NOMO-1 treated with DMSO at 0.1 percent for 48 hours (cell line): ENCODE data around the gene WDR87.
"Not testable (repeated sequence)": the region's sequence is repeated elsewhere in the genome, so short reads cannot be mapped to it uniquely, and the experiment has no call there.

Experiments
- DNase-seq: peaks from one replicate; lab custom pipeline; 2025; ENCODE audit not compliant: unreplicated experiment; lab: John Stamatoyannopoulos, UW

Gene WDR87

DNA sequence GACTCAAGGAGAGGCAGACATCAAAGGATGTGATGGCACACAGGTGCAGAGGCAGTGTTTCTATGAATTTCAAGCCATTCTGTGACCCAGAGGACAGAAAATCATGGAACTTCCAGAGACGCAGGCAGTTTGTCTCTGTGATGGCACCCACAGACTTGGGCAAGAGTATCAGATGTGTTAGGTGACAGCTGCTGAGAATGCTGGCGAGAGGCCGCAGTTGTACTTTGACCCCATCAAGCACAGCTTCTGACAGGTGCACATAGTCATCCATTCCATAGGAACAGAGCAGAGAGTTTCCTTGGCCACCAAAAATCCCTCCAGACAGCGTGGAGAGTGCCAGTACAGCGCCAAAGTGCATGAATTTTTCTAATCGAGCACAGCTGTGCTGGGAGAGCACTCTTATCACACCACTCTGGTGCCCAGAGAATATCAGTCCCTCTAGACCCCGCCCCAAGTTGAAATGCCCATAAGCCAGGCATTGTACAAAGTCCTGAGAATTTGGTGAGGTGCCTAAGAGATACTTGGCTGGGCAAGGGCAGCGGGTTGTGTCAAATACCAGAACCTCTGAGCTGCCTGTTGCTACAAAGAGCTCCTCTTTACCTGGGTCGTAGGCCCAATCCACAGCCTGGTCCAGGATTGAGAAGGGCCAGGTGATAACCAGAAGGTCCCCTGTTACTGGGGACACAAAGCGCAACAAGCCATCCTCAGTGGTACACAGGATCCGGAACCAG is 12.4 kb downstream of the WDR87 start:
- no peak for DNase-seq

DNA sequence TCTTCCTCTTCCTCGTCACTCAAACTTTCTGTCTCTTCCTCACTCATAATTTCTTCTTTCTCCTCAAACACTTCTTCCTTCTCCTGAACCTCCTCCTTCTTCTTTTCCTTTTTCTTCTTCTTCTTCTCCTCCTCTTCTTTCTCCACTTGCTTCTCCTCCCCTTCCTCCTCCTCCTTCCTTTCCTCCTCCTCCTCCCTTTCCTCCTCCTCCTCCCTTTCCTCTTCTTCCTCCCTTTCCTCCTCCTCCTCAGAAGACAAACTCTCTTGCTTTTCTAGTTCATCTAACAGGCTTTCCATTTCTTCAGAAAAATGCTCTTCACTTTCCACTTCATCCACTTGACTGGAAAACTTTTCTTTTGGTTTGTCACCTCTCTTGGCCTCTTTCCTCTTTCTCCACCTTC is 19.8 kb downstream of the WDR87 start:
- DNase-seq = no peak

DNA sequence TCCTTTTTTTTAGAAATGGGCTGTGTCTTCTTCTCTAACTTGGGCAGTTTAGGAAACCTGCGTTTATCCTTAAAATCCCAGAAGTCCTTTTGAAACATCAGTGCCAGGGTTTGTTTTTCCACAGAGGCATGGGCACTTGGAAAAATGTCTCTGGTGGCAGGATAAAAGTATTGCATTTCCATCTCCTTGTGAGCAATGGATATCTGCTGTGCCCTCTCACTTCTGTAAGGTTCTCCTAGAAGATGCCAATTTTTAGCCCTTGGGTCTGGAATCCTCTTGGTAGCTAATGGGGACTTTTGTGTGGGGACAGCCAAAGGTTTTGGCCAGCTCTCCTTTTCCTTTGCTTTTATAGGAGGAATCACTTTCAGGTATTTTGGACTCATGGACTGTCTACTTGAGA is 21.0 kb downstream of the WDR87 start:
- DNase-seq = no peak

DNA sequence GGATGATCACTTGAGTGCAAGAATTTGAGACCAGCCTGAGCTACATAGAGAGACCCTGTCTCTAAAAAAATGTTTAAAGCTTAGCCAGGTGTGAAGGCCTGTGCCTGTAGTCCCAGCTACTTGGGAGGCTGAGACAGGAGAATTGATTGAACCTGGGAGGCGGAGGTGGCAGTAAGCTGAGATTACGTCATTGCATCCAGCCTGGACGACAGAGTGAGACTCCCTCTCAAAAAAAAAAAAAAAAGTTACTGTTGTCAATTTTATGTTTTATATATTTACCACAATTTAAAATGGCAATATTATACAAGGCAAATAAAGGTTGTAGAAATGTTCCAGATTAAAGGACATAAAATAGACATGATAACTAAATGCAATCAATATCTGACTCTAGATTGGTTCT is 29.2 kb downstream of the WDR87 start:
- no peak for DNase-seq

DNA sequence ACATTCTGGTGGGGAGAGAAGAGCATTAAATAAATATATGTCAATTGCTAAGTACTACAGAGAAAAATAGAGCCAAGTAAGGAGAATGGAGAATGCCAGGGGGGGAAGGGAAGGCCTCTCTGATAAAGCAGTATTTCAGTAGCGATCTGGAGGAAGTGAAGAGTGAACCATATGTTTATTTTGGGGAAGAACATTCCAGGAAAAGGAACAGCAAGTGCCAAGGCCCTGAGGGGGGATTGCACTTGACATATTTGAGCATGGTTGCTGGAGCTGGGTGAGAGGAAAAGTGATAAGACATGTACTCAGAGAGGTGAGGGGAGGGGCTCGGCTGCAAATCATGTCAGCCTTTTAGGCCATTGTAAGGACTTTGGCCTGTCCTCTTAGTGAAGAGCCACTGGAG is 30.4 kb downstream of the WDR87 start:
- no peak for DNase-seq

DNA sequence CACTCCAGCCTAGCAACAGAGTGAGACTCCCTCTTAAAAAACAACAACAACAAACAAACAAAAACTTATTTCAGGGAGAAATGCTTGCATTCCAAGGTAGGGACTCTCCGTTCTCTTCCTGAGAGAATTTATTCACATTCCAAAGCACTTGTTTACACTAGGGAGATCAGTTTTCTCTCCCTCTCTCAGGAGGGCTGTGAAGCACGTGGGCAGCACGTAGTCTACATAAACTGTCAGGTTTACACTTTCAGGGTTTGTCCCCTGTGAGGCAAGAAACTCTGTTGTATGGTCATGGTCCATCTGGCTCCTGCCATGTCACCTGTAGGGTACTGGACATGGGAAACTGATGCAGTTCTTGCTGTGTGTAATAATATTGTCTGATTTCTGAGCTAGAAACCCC is 31.6 kb downstream of the WDR87 start:
- no peak for DNase-seq

DNA sequence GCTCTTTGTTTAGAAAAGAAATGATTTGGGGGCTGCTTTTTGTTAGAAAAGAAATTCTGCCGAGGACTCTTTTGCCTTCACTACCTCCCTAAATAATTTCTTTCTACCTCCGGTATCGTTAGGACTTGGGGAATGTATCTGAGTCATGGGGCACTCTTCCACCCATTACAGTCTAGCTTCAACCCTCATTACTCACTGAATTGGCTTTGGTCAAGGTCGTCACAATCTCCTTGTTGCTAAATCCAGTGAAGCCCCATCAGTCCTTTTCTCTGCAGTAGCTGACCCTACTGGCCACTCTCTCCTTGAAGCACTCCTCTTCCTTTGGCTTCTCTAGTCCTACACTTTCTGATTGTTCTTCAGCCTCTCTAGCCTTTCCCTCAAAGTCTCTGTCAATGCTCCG is 34.0 kb downstream of the WDR87 start:
- DNase-seq = no peak

DNA sequence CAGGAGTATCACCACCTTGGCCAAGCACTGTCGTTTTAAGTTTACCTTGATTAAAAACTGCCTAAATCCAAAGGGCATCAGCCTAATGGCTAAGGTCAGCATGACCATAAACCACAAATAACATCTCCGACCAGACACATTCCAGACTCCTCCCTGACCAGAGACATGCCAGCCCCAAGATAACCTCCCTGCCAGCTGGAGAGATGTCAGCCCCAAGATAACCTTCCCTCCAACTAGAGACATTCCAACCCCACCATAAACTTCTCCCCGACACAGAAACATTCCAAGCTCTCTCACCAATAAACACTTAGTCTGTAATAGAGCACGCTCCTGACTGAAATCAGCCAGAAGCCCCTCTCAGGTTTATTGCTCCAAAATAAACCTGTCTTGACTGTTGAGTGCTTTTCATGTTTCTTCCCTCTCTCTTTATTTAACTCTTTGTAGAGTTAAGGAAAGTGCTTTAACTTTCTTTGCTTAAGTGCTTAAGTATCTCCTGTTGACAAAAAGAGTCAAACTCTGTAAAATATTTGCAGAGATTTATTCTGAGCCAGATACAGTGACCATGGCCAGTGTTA is 36.5 kb downstream of the WDR87 start:
- DNase-seq = no peak

DNA sequence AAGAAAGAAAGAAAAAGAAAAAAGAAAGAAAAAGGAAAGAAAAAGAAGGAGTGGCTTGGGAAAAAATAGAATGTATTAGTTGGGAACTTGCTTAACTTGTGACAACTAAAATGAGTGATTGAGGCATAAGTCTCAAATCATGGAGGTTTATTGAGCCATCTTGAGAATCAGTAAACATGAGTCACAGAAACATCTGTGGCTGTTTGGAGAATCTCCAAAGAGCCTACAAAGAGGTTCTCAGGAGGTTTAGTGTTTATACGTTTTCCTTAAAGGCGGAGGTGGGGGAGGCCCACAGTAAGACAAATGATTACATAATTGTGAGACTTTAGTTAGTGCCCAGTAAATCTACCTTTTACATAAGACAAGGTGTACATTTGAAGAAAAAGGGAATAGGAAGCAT is 38.6 kb downstream of the WDR87 start:
- no peak for DNase-seq

DNA sequence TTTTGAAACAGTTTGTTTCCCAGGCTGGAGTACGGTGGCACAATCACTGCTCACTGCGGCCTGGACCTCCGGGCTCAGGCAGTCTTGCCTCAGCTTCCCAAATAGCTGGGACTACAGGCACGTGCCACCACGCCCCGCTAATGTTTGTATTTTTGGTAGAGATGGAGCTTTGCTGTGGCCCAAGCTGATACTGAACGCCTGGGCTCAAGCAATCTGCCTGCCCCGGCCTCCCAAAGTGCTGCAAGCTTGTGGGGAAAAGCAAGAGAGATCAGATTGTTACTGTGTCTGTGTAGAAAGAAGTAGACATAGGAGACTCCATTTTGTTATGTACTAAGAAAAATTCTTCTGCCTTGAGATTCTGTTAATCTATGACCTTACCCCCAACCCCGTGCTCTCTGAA is 40.5 kb downstream of the WDR87 start:
- not testable (repeated sequence) for DNase-seq

DNA sequence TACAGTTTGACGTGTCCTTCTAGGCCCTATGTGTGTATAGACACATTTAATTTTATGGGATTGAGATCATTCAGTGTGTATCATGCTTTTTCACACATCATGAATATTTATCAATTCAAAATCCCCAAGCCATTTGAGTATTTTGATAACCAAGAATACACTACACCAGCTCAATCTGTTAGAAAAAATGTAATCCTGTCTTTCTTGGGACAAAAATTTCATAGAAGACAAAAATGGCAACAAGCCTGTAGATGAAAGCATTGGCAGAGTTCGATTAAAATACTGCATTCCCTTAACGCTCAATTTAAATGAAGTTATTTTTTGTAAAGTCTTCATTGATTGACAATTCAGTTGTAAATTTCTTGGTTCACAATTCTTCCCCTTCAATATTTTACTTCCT is 41.9 kb downstream of the WDR87 start:
- no peak for DNase-seq

DNA sequence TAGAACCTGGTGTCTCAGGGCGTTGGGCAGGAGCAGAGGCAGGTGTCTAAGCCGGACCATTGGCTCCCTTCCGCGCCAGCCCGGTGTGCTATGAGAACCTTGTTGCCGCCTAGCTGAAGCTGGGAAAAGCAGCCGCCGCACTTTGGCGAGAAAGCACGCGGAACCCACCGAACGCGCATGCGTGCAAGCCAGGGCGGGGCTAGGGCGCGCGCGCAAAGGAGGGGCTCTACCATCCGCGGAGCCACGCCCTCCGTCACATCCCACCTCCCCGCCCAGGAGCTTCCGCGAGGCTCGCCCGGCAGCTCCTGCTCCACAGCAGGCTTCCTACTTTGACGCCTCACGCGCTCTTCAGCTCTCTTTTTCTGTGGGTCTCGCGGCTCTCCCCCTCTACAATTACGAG is 51.3 kb downstream of the WDR87 start:
- no peak for DNase-seq

DNA sequence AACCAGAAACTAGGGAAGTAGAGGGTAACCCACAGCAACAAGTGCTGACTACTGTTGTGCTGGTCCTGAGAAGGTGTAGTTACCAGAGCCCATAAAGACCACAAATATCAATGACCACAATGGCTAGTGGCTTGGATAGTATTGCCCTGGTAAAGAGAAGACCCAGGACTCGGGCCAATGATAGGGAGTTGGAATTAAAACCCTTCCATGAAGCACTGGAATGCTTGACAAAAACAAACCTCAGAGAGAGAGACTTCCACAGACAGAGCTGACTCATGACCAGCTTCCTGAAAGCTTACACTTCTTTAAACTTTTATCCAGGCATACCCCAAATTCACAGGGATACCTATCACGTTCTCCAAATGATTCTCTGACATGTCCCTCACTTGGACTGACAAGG is 60.5 kb downstream of the WDR87 start:
- no peak for DNase-seq
